GM18519 (cell line): ENCODE data around the gene VPS26A.

Experiments used
- ATAC-seq: cut with Tn5 transposase; IDR thresholded peaks from one replicate; pipeline ENCODE4 v1.9.1; 2021; ENCODE audit warnings: mild to moderate bottlenecking, moderate library complexity; ENCODE audit not compliant: unreplicated experiment, low FRiP score

VPS26A gene

GRCh38 chr10:69123747-69124562 lies at the start of gene VPS26A:
Gene VPS26A, plus strand, starts transcription at chr10:69124178. Its CDS starts 100 bp downstream, at chr10:69124278.
- ATAC-seq: peak; percentile 74

DNA sequence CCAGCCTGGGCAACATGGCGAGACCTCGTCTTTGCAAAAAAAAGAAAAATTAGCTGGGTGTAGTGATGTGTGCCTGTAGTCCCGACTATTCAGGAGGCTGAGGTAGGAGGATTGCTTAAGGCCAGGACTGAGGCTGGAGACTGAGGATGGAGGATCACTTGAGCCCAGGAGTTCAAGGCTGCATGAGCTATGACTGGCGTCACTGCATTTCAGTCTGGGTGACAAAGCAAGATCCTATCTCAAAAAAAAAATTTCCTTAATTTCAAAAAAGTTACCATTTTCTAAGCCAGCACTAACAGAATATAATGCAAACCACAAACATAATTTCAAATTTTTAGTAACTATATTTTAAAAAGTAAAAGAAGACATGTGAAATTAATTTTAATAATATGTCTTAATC lies 49.4 kb upstream of the VPS26A start:
- no peak for ATAC-seq

GRCh38 chr10:69075431-69075830 lies 48.5 kb upstream of the VPS26A start:
- ATAC-seq: no peak

GRCh38 chr10:69078311-69078710 lies 45.7 kb upstream of the VPS26A start:
- no peak for ATAC-seq

- ATAC-seq: no peak
Measured at GRCh38 chr10:69080226-69080625, 43.8 kb upstream of the VPS26A start.

DNA sequence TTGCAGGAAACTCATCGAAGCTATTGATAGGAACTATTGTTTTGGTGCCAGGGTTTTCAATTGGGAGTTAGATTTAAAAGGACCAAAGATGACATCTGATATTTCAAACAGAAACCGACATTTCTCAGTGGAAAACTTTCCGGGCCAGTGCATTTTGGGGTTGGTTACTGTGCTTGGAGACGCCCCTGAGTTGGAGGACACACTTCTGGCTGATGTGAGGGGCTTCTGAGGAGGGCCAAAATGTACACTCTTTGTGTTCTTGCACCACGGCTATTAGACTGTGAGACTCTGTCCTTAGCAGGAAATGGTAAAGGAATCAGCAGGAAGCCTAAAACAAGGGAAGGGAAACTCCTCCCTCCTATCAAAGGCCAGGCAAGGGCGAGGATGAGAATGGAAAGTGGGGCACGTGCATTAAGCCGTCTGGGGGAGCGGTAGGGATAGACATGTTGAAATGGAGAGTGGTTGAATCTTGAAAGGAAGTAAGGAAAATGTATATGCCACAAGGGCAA lies 37.9 kb upstream of the VPS26A start:
- ATAC-seq: no peak

DNA sequence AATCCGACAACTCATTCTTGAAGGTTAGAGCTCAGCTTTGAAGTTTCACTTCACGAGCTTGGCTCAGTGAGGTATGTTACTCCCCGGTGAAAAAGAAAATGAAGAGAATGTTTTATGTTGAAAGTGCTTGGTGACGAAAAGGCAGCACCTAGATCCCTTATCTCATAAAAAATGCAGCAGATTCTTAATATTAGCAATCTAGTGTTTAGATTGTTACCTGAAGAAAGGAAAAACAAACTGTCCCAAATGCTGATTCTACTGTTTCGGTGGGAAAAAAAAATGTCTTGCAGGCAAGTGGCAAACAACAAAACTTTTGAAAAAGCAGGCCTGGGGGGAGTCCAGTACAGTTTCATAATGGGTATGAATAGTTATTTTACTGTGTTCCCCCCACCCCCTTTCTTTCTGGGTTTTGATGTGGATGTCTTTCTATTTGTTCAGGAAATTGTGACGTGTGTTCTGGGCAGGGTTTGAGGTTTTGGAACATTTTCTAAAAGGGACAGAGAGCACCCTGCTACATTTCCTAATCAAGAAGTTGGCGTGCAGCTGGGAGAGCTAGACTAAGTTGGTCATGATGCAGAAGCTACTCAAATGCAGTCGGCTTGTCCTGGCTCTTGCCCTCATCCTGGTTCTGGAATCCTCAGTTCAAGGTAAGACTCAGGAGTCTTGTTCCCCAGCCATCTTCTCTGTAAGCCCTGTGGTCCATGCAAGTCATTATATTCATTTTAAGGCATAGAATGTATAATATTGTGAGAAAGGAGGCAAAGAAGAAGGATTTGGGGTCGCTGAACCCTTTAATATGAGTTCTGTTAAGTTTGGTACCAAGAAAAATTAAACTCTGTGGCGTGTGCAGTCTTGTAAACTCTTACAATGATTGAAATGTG lies 36.1 kb upstream of the VPS26A start, which contains the start of gene SRGN:
TSS of gene SRGN (plus strand) at position 514 of the 881 bp plus-strand sequence. CDS start at position 569, 55 bp downstream.
- ATAC-seq: peak; percentile 31

DNA sequence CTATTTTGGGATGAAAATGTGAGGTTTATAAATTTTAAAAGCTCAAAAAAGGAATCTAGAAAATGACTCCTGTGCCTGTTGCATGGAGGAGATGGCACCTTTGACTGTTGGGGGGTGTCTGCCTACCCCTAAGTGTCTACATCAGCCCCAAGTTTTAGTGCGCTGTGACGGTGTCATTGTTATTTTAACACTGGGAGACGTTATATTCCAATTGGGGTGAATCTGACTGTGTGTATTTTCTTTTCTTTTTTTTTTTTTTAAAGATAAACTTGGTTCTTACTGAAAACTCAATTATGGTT lies 35.6 kb upstream of the VPS26A start:
- no peak for ATAC-seq

DNA sequence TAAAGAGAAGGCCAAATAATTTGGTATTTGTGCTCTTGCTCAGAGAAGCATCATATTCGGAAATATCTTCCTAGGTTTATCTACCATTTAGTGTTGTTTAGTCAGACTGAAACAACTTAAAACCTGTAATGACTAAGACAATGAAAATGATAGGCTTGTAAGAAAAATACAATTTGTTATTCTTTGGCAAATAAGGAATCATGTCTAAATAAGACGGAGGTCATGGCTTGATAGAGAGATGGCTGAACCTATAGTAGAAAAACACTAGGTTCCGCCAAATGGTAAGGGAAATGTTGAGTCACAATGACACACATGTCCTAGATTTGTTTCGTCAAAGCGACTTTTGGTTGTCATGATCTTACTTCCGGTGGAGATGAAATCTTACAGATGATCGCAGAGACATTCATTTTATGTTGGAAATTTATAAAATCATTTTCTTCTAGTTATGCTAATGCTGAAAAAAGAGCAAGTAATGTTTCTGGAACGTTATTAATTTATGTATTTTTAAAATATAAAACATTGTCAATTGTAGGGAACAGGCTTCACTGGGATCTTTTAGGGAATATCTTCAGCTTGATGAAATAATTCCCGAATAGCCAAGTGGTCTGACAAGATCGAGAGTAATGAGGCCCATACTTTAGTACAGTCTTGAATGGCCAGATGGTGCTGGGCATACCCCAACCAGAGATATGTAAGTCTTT lies 35.0 kb upstream of the VPS26A start:
- ATAC-seq: peak; percentile 30

- no peak for ATAC-seq
Measured at GRCh38 chr10:69089638-69090599, 34.1 kb upstream of the VPS26A start.

GRCh38 chr10:69090685-69091084 lies 33.3 kb upstream of the VPS26A start:
- no peak for ATAC-seq

DNA sequence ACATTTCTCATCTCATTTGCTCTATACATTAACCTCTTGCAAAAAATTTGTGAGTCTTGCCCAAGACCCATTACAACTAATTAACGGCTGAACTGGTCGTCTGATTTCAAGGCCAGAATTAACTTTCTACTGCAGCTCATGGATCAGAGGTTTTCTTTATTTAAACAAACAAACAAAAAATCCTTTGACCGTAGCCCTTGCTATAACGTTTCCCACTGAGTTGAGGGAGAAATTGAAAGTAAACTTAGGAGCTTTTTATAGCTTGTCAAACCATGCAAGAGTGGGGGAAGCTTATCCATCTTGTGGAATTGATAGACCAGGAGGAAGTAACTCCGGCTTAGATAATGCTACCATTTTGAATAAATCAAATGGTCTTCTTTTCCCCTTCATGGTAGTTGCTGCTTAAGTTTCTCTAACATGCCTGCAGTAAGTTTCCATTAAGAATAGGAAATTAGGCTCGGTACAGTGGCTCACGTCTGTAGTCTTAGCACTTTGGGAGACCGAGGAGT lies 32.8 kb upstream of the VPS26A start:
- no peak for ATAC-seq

DNA sequence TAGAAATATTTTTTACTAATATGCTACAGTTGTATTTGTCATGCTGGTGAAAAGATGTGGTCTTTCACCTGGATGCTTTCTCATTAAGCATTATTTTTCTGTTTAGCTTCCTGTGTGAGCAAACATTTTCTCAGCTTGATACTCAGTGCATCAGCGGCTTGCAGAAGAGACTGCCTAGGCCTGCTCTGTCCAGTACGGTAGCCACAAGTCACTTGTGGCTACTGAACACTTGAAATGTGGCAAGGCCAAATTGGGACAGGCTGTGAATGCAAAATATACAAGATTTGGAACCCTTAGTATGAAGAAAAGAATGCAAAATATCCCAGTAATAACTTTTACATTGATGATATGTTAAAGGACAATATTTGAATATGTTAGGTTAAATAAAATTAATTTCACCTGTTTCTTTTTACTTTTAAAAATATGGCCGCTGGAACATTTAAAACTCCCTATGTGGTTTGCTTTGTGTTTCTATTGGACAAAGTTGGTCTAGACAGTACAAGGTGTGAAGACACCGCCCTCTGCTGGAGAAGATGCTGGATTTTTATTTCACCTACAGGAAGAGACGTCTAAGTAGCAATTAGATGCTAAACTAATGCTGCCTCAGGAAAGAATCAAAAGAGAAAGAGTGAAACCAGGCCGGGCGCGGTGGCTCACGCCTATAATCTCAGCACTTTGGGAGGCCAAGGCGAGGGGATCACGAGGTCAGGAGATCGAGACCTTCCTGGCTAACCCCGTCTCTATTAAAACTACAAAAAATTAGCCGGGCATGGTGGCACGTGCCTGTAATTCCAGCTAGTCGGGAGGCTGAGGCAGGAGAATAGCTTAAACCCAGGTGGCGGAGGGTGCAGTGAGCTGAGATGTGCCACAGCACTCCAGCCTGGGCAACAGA lies 30.8 kb upstream of the VPS26A start:
- ATAC-seq: no peak

- no peak for ATAC-seq
Measured at GRCh38 chr10:69093933-69094332, 30.0 kb upstream of the VPS26A start.

DNA sequence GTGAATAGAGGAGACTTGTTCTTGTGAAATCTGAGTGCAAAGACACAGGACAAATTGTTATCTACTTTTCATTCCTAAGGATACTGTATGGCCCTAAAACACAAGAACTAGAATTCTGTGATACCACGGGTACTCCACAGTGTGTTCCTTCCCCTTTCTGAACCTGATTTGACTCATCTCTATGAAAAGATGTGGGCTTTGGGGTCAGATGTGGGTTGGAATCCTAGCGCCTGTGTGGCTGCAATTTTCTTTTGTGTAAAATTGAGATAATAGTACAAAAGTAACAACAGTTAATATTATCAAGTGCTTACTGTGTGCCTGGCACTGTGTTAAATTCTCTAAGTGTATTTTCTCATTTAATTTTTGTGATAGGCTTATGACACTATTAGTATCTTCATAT lies 27.9 kb upstream of the VPS26A start:
- peak; percentile 43 for ATAC-seq

DNA sequence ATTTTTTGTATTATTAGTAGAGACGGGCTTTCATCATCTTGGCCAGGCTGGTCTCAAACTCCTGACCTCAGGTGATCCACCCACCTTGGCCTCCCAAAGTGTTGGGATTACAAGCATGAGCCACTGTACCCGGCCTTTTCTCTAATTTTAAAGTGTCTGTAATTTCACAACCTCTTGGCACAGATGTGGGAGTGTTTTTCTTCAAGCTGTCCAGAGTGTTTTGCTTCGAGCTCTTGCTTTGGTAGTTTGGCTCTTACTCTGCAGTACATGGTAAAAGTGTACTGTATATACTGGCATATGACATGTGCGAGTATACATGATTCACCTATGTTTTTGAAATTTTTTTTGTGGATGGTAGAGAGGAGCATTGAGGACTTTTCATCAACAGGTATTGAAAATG lies 26.2 kb upstream of the VPS26A start:
- ATAC-seq: no peak

GRCh38 chr10:69100136-69100872 lies 23.7 kb upstream of the VPS26A start:
- no peak for ATAC-seq
